AG10803 (cell line): ENCODE measurements around the gene UBE2I.
"Not testable (repeated sequence)": the region's sequence is repeated elsewhere in the genome, so short reads cannot be mapped to it uniquely, and the experiment has no call there.

Experiments
- DNase-seq: peaks from one replicate; pipeline ENCODE4 v3.0.0; 2010; ENCODE audit warnings: low read depth
- H3K4me3 ChIP-seq: 2 replicates; pipeline ENCODE4 v1.5.1; 2011; ENCODE audit warnings: mild to moderate bottlenecking, low read length, control low read depth
- CTCF ChIP-seq: conservative IDR thresholded peaks from 2 replicates; pipeline ENCODE4 v1.5.1; 2011; ENCODE audit warnings: mild to moderate bottlenecking, low read length, control low read depth, inconsistent platforms

UBE2I gene

GRCh38 chr16:1326391-1326790, 17.0 kb downstream of the UBE2I start:
- no peak for TF ChIP-seq CTCF
- no peak for DNase-seq
- no peak overlapping the region for H3K4me3 ChIP-seq

- no peak overlapping the region for H3K4me3 ChIP-seq
- no peak for DNase-seq
- TF ChIP-seq CTCF: no peak
These were observed 17.6 kb downstream of the UBE2I start for GRCh38 chr16:1326946-1327618.

GRCh38 chr16:1327619-1327947, 18.1 kb downstream of the UBE2I start:
- DNase-seq: no peak
- no peak overlapping the region for H3K4me3 ChIP-seq

GRCh38 chr16:1328136-1328535, 18.7 kb downstream of the UBE2I start:
- H3K4me3 ChIP-seq, DNase-seq: not testable (repeated sequence)

More at GRCh38 chr16:1327619-1327947, 18.1 kb downstream of the UBE2I start:
- no peak for TF ChIP-seq CTCF

- DNase-seq, H3K4me3 ChIP-seq: not testable (repeated sequence)
These were observed 19.5 kb downstream of the UBE2I start for GRCh38 chr16:1328961-1329360.

GRCh38 chr16:1330260-1330914, 21.0 kb downstream of the UBE2I start:
- peak; percentile 37 for TF ChIP-seq CTCF
- H3K4me3 ChIP-seq: no peak overlapping the region
- no peak for DNase-seq

- TF ChIP-seq CTCF: no peak
- DNase-seq: no peak
- no peak overlapping the region for H3K4me3 ChIP-seq
These were observed 21.7 kb downstream of the UBE2I start for GRCh38 chr16:1330931-1331711.
